Measurements from ENCODE around the gene LMF2. TPM values are rescaled to one million over a fixed set of nuclear protein-coding genes. Genes with fewer than 3 reads are reported as not detected.
A peak's percentile ranks its signal among the peaks of the same experiment; 100 is the strongest.

Gene LMF2
- total RNA-seq, 2 donors from 2014 or later: 147 to 158 TPM

- TF ChIP-seq, protein P1, sequence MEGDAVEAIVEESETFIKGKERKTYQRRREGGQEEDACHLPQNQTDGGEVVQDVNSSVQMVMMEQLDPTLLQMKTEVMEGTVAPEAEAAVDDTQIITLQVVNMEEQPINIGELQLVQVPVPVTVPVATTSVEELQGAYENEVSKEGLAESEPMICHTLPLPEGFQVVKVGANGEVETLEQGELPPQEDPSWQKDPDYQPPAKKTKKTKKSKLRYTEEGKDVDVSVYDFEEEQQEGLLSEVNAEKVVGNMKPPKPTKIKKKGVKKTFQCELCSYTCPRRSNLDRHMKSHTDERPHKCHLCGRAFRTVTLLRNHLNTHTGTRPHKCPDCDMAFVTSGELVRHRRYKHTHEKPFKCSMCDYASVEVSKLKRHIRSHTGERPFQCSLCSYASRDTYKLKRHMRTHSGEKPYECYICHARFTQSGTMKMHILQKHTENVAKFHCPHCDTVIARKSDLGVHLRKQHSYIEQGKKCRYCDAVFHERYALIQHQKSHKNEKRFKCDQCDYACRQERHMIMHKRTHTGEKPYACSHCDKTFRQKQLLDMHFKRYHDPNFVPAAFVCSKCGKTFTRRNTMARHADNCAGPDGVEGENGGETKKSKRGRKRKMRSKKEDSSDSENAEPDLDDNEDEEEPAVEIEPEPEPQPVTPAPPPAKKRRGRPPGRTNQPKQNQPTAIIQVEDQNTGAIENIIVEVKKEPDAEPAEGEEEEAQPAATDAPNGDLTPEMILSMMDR (IDR thresholded peaks at IDR 0.05): no peak
- TF ChIP-seq POLR2A (IDR thresholded peaks at IDR 0.05): no peak
- intact Hi-C loops (cut with DNase I): loop anchor here (5.0 to 10.0 kb wide), 2 partner anchors 35 to 257 kb away; partner anchors contain the start of gene TUBGCP6
These were observed 5.4 kb downstream of the LMF2 start for GRCh38 chr22:50502096-50502495.

GRCh38 chr22:50500452-50500851 lies 7.0 kb downstream of the LMF2 start:
- H3K36me3 ChIP-seq (replicated peaks in 1 of 2; ENCODE audit: insufficient read depth in 1 of 2, low read depth in 2 of 2): peaks cover 0 to 2% of the 10 kb centered on the region in 2 donors
- no peak overlapping the region for H3K4me3 ChIP-seq
- DNase-seq (no peak), ATAC-seq (no peak)
- TF ChIP-seq, protein P1 (IDR thresholded peaks at IDR 0.05): no peak
- no peak for TF ChIP-seq POLR2A (IDR thresholded peaks at IDR 0.05)
- H3K4me1 ChIP-seq: peaks cover 22% of the 10 kb centered on the region
- intact Hi-C loops (cut with DNase I): loop anchor here (5.0 to 10.0 kb wide), 2 partner anchors 33 to 256 kb away; partner anchors contain the start of gene TUBGCP6
- no peaks in the 10 kb centered on the region for H3K27me3 ChIP-seq
- no peaks in the 10 kb centered on the region for H3K9me3 ChIP-seq
- no peak overlapping the region for H3K27ac ChIP-seq
- WGBS, 2 donors: 81 to 87% methylated on average over 12 of the region's 12 CpGs

More at GRCh38 chr22:50502096-50502495, 5.4 kb downstream of the LMF2 start:
- no peaks in the 10 kb centered on the region for H3K9me3 ChIP-seq
- H3K27ac ChIP-seq: no peak overlapping the region
- WGBS, 2 donors: 84 to 86% methylated on average over 4 to 6 of the region's 6 CpGs
- H3K36me3 ChIP-seq (replicated peaks in 1 of 2; ENCODE audit: insufficient read depth in 1 of 2, low read depth in 2 of 2): peaks cover 0 to 2% of the 10 kb centered on the region in 2 donors
- ATAC-seq (no peak), DNase-seq (no peak)
- H3K4me3 ChIP-seq: no peak overlapping the region
- H3K27me3 ChIP-seq: no peaks in the 10 kb centered on the region
- H3K4me1 ChIP-seq: peaks cover 38% of the 10 kb centered on the region

DNA sequence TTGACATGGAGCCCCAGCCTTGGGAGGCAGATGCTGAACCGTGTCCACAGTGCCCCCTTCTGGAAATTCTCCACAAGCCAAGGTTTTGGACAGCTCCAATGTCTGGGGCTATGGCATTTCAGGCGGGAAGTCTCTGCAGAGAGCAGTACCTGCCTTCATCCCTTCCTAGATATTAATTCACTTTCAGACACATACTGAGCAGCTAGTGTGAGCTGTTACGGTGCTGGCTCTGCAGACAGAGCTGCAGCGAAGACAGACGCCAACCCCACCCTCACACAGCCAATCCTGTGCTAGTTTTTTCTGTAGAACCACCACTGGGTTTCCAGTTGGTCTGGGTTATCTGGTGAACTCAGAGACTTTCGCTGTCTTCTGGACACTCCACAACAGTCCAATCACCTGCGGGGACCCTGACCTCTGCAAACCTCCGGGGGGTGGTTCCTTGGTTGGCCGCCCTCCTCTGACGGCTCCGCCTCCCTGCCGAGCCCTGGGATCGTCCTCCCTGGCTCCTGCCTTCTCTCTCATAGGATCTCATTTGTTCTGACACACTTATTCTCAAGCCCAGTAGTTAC lies 9.1 kb downstream of the LMF2 start:
- no peak for TF ChIP-seq POLR2A (IDR thresholded peaks at IDR 0.05)
- TF ChIP-seq, protein P1 (IDR thresholded peaks at IDR 0.05): peak; percentile 54 to 83 (median 78)
- Histone ChIP-seq H3K4me3 (no peak overlapping the region), H3K4me1 (peaks cover 11% of the 10 kb centered on the region), H3K36me3 (replicated peaks in 1 of 2; ENCODE audit: insufficient read depth in 1 of 2, low read depth in 2 of 2) (peaks cover 0 to 2% of the 10 kb centered on the region in 2 donors), H3K27me3 (no peaks in the 10 kb centered on the region), H3K9me3 (no peaks in the 10 kb centered on the region), H3K27ac (peak overlapping the region in 3 of 4 donors; percentile 16 to 52 (median 29))
- ATAC-seq (peak; percentile 94), DNase-seq (peak; percentile 85 to 87 (median 86))
- 7% methylated on average over 13 of the region's 13 CpGs for WGBS, 2 donors
- intact Hi-C loops (cut with DNase I): no loop called here

- Histone ChIP-seq H3K27me3 (no peaks in the 10 kb centered on the region), H3K9me3 (no peaks in the 10 kb centered on the region), H3K4me3 (no peak overlapping the region), H3K4me1 (peaks cover 11% of the 10 kb centered on the region), H3K27ac (no peak overlapping the region), H3K36me3 (replicated peaks in 1 of 2; ENCODE audit: insufficient read depth in 1 of 2, low read depth in 2 of 2) (no peaks in the 10 kb centered on the region)
- intact Hi-C loops (cut with DNase I): no loop called here
- TF ChIP-seq, protein P1 (IDR thresholded peaks at IDR 0.05): no peak
- TF ChIP-seq POLR2A (IDR thresholded peaks at IDR 0.05): no peak
- 49 to 64% methylated on average over 6 of the region's 6 CpGs for WGBS, 2 donors
- DNase-seq (no peak), ATAC-seq (no peak)
These were observed 10.4 kb downstream of the LMF2 start for GRCh38 chr22:50497093-50497492.

All from body of pancreas (tissue), 4 donors.